SW480 (cell line): ENCODE results near the gene AP4M1.
"Not testable (repeated sequence)": the region's sequence is repeated elsewhere in the genome, so short reads cannot be mapped to it uniquely, and the experiment has no call there.

Source experiments
- DNase-seq: peaks from one replicate; pipeline ENCODE4 v3.0.0-alpha.2; 2016; ENCODE audit warnings: low spot score

AP4M1 gene

DNA sequence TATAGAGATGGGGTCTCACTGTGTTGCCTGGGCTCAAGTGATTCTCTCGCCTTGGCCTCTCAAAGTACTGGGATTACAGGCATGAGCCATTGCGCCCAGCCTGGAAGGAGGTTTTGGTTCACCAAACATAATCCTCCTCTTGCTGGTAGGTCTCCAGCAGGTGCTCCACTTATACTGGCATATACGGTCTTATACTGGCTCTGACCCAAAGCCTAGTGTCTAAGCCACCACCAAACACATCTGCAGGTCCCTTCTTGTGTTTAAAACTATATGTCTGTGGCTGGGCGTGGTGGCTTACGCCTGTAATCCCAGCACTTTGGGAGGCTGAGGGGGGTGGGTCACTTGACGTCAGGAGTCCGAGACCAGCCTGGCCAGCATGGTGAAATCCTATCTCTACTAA is 30.7 kb downstream of the AP4M1 start:
- no peak for DNase-seq

DNA sequence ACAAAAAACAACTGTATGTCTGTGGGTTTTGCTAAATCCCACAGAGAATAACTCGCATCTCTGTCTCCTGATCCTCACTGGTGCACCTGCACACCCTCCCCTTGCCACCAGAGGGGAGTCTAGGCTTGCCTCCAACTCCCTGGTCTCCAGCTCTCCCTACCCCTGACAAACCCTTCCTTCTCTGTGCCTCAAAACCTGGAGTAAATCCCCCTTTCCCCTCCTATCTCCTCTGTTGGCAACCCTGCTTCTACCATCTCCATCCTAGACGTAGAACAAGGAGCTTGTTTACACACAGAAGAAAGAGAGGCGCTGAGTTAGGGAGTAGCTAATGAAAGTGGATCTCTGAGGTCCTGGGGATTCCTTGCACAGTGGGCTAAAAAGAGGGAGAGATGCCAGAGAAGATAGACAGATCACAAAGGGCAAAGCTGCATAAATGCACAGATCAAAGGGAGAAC is 31.3 kb downstream of the AP4M1 start:
- peak; percentile 91 for DNase-seq

DNA sequence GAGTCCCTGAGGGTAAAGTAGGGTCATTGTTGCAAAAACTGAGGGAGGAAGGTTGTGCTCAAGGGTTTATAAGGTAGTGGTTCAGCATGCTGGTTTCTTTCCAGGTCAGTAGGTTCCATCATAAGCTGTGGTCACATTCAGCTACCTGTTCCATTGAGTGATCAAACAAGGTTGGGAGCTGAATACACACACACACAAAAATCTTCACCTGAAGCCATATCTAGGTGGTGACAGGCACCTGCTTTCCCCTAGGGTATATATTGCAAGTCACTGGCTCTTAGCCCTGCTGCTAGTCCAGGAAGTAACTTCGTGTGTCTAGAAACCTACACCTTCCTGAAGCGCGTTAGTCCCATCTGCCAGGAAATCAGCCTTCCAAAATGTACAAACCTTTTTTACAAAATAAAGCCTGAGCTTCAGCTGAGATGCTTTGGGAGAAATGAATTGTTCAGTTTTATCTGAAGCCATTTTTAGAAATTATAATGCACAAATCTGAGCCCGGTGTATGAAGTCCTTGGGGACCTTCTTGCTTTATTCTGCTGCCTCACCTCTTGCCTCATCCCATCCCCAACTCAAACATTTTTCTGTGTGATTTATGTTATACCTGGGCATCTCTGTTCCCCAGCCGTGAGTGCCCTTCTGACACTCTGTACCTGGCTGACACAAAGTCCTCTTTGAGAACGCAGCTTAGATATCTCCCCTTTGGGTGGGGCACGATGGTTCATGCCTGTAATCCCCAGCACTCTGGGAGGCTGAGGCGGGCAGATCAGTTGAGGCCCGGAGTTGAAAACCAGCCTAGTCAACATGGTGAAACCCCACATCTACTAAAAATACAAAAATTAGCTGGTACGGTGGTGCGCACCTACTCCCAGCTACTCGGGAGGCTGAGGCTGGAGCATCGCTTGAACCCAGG is 36.7 kb downstream of the AP4M1 start:
- peak; percentile 53 for DNase-seq

DNA sequence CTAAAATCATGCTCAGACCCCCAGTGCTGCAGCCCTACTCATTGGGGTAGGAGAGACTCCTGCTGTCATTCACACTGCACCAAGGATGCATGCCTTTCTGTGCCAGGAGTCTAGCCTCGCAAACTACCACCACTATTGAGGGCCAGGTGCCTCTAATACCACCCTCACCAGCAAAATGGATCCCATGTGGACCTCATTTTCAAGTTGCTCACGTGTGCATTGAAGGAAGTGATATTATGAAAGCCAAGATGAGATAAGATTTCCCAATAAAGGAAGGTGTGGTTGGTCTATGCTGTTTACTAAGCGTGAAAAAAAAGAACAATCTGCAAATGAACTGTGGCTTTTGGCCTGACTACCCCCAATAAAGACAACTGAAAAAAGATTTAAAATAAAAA is 40.1 kb downstream of the AP4M1 start:
- no peak for DNase-seq

DNA sequence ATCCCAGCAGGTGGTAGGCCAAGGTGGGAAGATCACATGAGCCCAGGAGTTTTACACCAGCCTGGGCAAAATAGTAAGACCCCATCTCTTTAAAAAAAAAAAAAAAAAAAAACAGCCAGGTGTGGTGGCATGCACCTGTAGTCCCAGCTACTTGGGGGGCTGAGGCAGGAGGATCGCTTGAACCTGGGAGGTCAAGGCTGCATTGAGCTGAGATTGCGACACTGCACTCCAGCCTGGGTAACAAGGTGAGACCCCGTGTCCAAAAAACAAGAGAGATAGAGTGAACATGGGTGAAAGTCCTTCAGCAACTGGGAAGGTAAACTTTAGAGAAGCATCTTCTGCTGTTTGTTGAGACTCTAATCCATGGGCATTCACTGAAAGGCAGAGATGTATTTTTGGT is 41.0 kb downstream of the AP4M1 start:
- DNase-seq = no peak

DNA sequence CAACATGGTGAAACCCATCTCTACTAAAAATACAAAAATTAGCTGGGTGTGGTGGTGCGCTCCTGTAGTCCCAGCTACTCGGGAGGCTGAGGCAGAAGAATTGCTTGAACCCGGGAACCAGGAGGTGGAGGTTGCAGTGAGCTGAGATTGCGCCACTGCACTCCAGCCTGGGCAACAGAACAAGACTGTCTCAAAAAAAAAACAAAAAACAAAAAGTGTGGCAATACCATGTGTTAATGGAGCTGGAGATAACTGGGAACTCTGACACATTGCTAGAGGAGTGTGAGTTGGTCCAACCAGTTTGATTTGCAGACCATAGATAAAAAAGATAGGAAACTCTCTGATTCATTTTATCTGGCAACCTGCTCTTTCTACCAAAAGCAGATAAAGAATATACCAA is 44.9 kb downstream of the AP4M1 start:
- not testable (repeated sequence) for DNase-seq

DNA sequence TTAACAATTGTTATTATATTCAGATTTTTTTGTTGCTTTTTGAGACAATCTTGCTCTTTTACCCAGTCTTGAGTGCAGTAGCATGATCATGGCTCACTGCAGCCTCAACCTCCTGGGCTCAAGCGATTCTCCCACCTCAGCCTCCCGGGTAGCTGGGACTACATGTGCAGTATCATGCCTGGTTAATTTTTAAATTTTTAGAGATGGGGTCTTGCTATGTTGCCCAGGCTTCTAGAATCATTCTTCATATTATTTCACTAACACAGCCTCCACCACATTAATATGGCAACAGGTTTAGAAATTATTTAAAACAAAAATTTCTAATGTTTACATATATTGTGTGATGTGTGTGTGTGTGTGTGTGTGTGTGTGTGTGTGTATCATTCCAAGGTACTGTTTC is 45.8 kb downstream of the AP4M1 start:
- no peak for DNase-seq

DNA sequence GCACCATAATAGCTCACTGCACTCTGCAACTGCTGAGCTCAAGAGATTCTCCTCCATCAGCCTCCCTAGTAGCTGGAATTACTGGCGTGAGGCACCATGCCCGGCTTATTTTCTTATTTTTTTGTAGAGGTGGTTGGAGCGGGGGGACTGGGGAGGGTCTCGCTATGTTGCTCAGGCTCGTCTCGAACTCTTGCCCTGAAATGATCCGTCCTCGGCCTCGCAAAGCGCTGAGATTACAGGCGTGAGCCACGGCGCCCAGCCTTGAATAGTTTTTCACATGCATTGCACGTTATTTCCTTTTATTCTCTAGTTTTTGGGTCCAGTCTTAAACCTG is 46.7 kb downstream of the AP4M1 start:
- no peak for DNase-seq

DNA sequence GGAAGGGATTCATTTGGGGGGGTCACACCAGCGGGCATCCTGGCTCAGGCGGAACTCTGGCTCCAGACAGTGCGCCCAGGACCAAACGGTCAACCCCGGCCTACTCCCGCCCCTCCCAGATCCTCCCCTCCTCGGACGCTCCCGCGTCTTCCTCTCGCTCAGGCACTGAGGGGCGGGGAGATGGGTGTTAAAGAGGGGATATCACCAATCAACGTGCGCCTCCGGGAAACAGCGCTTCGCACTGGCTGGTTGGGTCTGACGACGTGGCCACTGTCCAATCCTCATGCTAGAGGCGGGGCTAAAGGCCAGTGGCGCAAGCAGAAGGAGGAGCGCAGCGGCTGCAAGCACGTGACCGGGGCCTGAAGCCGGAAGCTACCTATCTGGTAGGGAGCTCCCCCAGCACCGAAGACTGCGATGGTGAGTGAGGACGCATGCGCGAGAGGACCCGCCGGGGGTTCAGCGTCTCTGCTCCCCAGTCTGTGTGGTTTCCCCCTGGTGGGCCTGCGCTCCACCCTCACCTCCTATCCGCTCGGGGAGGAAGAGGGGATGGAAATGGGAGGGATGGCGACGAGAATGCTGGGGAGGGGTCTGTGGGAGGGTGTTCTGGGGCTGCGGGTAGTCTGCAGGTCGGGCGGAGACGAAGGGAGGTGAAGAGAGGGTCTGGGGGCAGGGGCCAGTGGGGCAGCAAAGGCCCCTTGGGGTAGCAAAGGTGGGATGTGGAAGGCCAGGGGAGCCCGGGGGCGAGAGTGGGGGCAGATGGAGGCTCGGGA is 47.3 kb downstream of the AP4M1 start, which contains the start of gene LAMTOR4:
TSS of gene LAMTOR4 (plus strand) at position 360 of the 770 bp plus-strand sequence. CDS start at position 415, 55 bp downstream.
- DNase-seq = peak; percentile 100

DNA sequence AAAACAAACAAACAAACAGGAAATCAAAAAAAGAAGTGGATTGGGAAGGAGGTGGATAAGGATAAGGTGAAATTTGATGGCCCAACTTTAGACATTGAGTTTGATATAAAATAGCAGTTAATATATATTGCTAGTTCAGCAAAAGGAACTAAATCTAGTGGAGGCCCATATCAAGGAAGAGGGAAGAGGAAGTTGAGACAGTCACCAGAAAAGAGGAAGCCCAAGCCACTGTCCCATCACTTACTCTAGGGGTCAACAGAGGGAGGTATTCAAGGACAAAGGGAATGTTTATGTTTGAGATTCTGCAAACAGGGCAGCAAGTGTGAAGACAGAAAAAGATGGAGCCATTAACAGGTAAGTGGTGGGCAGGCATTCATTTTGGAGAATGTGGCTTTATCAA is 51.0 kb downstream of the AP4M1 start:
- no peak for DNase-seq

DNA sequence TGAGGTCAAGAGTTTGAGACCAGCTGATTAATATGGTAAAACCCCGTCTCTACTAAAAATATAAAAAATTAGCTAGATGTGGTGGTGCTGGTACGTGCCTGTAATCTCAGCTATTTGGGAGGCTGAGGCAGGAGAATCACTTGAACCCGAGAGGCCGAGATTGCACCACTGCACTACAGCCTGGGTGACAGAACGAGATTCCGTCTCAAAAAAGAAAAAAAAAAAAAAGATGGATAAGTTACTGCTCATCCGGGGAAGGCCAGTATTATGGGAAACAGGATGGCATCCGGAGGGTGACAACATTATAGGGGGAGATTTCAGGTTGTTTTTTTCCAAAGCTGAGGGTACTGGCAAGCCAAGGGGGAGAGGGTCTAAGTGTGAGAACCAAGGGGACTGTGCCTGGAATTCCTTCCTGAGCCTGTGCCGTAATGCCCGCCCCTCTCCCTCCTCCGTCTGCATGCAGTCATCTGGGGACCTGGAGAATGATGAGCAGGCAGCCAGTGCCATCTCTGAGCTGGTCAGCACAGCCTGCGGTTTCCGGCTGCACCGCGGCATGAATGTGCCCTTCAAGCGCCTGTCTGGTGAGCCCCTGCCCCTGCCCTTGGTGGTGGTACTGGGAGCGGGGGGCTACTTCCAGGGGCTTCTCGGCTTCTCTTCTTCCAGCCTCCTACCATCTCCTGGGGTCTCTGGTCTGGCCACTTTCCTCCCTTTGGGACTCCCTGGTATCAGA is 51.7 kb downstream of the AP4M1 start:
- no peak for DNase-seq

DNA sequence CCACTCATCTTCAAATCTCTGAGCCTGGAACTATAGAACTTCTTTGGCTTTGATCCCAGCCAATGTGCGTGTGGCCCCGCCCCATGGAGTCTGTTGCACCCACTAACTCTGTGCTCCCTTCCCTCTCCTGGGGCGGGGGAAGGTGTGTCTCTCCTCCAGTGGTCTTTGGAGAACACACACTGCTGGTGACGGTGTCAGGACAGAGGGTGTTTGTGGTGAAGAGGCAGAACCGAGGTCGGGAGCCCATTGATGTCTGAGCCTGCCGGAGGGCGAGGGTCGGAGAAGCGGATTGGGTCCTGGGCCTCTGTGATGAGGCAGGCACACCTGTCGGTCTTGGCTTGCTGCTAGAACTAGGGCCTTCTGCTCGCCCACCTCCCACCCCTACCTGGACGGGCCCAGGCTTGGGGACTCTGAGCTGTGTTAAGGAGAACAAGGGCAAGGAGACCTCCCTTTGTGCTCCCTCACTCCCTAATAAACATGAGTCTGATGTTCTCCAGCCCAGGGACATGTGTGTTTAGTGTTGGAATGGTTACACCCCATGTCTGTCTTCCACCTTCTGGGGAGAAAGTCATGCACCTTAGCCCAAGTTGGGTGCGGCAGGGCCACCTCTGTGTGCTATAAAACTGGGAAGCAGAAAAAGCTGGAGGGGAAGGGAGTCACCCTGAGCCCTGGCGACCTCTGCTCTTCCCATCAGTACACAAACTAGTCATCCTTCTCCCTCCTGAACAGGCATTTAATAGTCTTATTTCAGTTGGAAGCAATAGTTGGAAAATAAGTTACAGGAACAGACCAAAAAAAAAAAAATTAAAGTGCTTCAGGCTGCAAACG is 52.5 kb downstream of the AP4M1 start:
- peak; percentile 60 for DNase-seq

DNA sequence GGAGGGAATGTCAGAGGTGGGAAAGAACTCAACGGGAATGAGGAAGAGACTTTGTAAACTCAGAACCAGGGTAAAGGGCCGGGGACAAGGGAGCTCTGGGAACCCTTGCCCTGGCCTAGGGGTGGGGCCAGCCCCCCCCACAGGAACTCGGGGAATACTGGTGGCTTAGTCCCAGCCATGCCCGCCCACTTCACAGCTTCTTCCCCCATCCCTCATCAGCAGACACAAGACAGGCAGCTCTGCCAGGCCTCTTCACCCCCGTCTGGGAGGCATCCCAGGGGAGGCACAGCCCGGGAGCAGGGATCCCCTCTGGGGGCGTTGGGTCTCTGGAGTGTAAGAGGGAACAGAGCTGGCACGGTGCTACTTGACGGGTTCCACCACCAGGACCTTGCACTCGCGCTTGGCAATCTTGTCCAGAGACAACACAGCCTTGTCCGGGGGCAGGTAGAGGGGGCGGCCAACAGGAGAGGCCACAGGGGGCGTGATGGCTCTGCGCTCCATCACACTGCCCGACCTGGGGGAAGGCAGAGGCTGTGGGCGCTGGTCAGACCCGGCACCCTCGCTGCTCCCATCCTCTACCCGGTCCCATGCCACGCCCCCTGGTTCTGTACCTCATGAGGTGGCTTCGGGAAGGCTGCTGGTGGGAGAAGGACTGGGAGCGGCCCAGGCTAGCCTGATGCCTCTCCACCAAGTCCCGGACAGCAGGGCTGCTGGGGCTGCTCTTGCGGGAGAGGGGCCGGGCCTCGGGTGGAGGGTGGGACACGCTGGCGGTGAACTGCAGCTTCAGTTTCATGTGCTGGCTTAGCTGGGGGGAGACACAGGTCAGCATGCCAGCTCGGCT is 53.4 kb downstream of the AP4M1 start:
- DNase-seq = no peak

DNA sequence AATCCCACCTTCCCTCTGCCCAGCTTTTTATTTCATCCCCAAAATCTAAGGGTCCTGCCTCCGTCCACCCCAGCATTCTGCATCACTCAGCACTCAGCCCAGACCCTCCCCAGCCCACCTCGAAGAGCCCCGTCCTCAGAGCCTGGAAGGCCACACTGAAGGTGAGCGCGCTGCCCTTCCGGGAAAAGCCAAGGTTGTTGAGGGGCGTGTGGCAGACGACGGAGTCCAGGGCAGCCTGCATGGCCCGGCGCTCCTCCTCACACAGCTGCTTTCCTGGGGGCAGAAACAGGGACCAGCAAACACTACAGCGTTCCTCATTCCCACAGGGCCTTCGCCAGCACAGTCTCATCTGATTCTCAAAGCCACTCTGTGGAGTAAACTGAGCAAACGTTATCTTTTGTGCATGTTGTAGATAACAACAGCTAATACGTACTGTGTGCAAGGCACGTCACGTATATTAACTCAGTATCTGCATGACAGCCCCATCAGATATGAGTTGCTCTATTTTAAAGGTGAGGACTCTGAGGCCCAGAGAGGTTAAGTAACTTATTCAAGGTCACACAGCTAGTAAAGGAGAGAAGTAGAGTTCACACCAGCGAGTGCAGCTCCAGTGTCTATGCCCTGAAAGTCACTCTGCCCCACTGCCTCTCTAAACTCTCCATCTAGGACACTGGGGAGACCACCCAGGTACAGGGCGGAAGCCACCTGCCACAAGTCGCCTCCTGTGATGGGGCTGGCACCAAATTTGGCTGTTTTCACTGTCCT is 54.3 kb downstream of the AP4M1 start:
- no peak for DNase-seq

DNA sequence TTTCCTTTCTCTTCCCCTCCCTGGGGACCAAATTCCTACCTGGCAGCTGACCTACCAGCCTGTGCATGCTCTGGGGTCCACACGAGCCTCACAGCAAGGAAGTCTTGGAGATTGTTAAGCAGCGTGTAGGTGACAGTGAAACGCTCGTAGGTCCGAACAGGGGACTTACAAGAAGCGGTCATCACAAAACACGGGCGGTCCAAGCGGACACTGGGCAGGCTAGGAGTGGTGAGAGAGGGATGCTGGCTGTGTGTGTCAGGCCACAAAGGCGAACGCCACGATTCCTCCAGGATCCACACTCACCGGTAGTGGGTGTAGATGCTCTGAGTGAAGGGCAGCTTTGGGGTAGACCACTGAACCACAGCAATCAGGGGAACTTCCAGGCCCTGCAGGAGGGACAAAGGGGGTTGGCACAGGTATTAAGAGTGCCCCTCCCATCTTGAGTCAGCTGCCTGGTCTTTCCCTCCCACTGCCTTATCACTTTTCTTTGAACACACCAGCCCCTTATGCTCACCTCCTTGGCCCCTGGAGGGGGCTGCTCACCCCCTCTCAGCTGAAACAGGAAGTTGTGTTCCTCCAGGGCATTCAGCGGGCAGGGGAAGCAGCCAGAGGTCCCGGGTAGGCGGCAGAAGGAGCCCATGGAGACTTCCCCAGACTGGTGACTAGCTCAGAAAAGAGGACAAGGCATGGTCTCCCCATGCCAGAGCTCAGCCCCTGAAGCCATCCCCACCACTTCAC is 55.1 kb downstream of the AP4M1 start:
- DNase-seq = no peak

DNA sequence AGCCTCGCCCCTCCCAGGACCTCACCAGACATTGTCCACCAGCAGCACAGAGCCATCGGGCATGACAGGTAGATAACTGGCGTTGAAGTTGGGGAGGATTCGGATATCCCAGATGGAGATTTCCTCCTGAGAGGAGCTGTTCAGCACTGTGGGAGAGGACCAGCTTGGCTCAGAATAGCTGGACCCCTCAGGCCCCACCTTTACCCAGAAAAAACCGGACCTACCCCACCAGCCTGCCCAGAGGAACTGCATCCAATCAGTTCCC is 55.6 kb downstream of the AP4M1 start:
- DNase-seq = no peak

DNA sequence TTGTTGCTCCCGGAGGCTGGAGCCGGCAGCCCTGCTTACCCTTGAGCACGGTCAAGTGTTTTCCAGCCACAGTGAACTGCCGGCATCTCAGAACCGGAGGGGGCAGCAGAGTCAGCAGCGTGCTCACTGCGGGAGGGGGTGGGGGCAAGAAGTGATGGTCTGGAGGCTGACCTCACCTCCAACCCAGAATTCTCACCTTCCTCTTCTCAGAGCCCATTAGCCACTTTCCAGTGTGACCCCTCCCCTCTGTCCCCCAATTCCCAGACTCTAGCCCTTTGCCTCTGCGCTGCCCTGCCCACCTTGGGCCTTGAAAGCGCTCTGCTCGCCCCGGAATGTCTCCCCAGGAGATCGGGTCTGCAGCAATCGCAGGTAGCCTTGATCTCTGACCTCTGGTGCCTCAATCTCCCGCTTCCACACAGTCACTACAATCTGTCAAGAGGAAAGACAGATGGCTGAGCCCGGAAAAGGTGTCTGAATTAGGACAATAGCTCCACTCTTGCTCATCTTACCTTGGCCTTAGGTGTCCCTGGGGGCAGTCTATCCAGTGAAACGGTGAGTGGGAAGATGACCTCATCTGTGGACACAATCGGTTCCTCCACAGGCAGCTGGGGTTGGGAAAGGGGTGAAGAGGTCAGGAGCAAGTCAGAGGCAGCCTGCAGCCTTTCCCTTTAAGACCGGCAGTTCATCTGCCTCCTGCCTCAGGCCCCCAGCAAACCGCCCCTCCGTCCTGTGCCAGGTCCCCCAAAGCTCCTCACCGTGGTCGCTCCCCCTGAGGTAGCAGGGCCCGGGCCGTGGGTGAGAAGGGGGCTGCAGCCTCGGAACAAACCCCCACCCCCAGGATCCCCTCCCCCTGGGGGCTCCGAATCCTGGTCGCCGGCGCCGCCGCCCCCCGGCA is 56.1 kb downstream of the AP4M1 start:
- peak; percentile 79 for DNase-seq
